GM12892 (cell line): ENCODE measurements around the gene COLQ.

Source experiments
- DNase-seq: peaks from one replicate; pipeline ENCODE4 v3.0.0; 2011; ENCODE audit not compliant: insufficient read length
- FAIRE-seq: peaks from 2 replicates; lab custom pipeline; 2011; peaks lifted over from hg19 to GRCh38; lab: Jason Lieb, UNC
- POLR2A ChIP-seq: IDR thresholded peaks from 2 replicates; pipeline ENCODE4 v1.6.1; 2011; ENCODE audit warnings: low read depth, low read length, control low read depth
- POLR2AphosphoS5 ChIP-seq: IDR thresholded peaks from 2 replicates; pipeline ENCODE4 v1.6.1; 2011; ENCODE audit warnings: low read depth, low read length, control low read depth
- TAF1 ChIP-seq: IDR thresholded peaks from 2 replicates; pipeline ENCODE4 v1.6.1; 2011; ENCODE audit warnings: low read depth, mild to moderate bottlenecking, control low read depth, low read length, borderline replicate concordance

The COLQ gene

DNA sequence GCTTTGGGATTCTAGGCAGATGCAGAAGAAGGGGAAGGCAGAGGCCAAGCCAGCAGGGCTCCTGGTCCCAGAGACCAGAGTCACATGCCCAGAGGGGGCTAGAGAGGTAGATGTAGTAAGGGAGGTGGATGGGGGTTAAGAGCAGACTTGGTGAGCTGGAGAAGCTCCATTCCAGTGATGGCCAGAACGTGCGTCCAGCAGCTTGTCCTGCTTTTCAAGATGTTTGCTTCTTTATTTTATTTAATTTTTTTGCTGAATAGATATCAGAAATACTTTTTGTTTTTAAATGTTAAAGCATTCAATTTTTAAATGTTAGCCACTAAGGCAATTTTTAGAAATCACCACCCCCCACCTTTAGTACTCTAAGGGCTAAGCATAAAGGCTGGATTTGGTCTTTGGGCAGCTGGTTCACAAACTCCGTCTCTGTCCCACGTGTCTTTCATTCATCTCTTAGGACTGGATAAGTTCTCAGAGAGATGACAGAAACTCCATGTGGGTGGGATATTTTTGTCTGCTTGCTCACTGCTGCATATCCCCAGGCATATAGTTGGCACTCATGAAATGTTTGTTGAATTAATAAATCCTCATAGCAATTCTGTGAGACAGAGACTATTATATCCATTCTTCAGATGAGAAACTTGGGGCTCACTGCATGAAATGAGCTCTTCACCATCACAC lies 6.7 kb downstream of the COLQ start:
- FAIRE-seq, result no peak
- TF ChIP-seq POLR2A, result no peak
- no peak for TF ChIP-seq POLR2AphosphoS5
- no peak for TF ChIP-seq TAF1
- no peak for DNase-seq

DNA sequence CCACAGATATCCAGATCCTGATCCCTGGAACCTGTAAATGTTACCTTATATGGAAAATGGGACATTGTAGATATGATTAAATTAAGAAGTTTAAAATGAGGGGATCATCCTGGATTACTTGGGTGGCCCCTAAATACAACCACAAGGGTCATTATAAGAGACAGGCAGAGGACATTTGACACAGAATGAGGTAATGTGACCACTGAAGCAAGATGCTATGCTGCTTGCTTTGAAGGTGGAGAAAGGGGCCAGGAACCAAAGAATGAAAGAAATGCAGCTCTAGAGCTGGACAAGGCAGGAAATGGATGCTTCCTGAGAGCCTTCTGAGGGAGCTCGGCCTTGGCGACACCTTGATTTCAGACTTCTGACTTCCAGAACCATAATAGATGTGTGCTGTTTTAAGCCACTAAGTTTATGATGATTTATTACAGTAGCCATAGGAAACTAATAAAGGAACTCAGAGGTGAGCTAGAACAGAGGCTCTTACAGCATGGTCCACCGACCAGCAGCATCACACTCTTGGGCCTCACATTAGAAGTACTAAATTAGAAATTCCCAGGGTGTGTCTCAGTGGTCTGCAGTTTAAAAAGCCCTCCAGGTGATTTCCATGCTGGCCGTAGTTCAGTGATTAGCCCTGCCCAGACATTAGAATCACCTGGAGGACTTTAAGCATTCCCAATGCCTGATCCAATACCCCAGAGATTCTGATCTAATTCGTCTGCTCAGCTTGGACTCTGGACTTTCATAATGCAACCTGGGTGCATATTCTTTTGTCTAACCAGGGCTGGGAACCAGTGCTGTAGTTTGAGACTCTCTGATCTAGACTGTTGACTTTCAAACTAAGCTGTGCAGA lies 7.5 kb downstream of the COLQ start:
- FAIRE-seq (no peak), DNase-seq (no peak)
- TF ChIP-seq POLR2A (no peak), POLR2AphosphoS5 (no peak), TAF1 (no peak)

GRCh38 chr3:15513116-15513515 lies 8.4 kb downstream of the COLQ start:
- TF ChIP-seq POLR2AphosphoS5 (no peak), TAF1 (no peak), POLR2A (no peak)
- no peak for FAIRE-seq
- DNase-seq, result no peak

GRCh38 chr3:15512166-15512565 lies 9.3 kb downstream of the COLQ start:
- FAIRE-seq, result no peak
- no peak for DNase-seq
- TF ChIP-seq TAF1 (no peak), POLR2A (no peak), POLR2AphosphoS5 (no peak)

DNA sequence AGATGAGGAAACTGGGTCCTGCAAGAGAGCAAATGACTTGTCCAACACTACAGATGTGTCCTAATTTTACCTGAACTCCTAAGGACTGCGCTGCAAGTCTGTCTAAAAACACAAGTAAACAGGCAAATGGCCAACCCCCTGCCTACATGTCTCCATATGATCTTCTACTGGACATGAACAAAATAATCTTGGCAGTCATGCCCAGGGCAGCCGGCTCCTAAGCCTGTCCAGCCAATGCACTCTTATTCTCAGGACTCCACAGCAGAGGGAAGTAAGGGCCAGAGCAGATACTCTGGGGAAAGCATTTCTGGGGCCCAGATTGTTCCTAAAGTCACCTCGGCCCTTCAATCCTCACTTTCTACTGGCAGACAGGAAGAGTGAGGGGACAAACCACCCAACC lies 10.3 kb downstream of the COLQ start:
- FAIRE-seq (no peak), DNase-seq (no peak)
- no peak for TF ChIP-seq POLR2A
- TF ChIP-seq POLR2AphosphoS5, result no peak
- TF ChIP-seq TAF1, result no peak

GRCh38 chr3:15510493-15510892 lies 11.0 kb downstream of the COLQ start:
- DNase-seq, result no peak
- no peak for FAIRE-seq
- TF ChIP-seq POLR2A, result no peak
- no peak for TF ChIP-seq TAF1
- TF ChIP-seq POLR2AphosphoS5, result no peak

GRCh38 chr3:15506571-15506970 lies 14.9 kb downstream of the COLQ start:
- no peak for FAIRE-seq
- no peak for DNase-seq
- TF ChIP-seq POLR2AphosphoS5, result no peak
- TF ChIP-seq TAF1, result no peak
- TF ChIP-seq POLR2A, result no peak

DNA sequence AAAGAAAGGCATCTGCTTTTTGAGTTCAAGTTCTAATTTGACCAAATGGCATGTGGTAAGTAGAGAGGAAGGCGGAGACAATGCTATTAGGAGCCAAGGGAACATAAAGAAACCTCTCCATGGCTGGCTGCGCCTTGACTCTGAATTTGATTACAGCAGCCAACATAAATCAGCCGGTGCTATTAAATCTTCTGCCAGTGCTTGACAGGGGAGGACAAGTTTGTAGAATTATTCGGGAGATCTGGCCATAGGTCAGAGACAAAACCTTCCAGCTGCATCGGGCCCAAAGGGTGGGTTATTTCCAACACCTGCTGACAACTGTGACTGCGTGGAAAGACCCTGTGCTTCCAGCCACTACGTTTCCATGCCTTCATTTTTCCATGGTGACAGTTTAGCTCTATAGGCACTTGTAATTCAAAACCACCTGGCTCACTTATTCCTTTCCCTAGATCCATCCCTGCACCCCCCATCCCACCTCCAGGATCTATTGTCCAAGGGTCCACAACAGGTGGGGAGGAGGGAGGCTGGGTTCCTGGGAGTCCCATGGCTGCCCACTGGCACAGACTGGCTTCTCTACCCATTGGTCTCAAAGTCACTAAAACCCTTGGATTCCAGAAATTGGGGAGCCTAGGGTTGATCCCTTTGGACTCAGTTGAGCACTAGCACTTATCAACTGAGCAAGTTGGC lies 15.9 kb downstream of the COLQ start:
- DNase-seq, result no peak
- FAIRE-seq, result no peak
- TF ChIP-seq TAF1 (no peak), POLR2A (no peak), POLR2AphosphoS5 (no peak)

DNA sequence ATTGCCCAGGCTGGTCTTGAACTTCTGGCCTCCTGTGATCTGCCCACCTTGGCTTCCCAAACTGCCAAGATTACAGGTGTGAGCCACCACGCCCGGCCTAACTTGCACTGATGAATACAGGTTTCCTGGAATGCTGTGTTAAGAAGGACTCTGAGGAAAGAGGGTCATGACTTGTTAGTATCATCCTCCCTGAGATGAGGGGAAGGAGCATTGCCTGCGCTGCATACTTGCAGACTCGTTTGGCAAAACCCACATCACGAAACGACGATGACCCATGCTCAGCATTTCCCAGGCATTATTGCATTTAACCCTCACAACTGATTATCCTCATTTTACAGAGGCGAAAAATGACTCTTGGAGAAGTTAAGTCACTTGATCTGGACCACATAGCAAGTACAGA lies 18.9 kb downstream of the COLQ start:
- no peak for TF ChIP-seq POLR2A
- no peak for TF ChIP-seq POLR2AphosphoS5
- TF ChIP-seq TAF1, result no peak
- FAIRE-seq (peak; percentile 5), DNase-seq (no peak)

DNA sequence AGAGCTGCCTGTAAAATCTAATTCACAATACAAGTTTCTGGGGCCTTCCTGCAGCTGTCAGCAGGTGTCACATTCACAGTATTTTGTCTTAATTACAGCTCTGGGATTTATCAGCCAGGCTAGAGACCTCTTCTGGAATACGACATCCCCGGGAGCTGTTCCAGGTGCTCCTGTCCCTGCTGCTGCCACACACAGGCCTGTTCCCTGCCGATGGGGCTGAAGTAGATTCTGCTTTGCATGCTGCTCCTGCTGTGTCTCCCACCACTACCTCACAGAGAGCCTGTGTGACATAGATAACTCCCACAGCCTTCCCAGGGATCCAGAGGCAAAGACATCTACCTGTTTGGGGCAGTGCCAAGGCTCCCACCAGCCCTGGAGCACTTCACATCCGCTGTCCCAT lies 20.4 kb downstream of the COLQ start:
- TF ChIP-seq POLR2A (no peak), POLR2AphosphoS5 (no peak), TAF1 (no peak)
- no peak for FAIRE-seq
- no peak for DNase-seq

- FAIRE-seq (no peak), DNase-seq (no peak)
- TF ChIP-seq POLR2A (no peak), POLR2AphosphoS5 (no peak), TAF1 (no peak)
Observed at GRCh38 chr3:15500107-15500724, 21.3 kb downstream of the COLQ start.
